Gastrocnemius medialis (tissue), 4 donors: Measurements from ENCODE around the gene CXCR1. TPM values are rescaled to one million over a fixed set of nuclear protein-coding genes. Genes with fewer than 3 reads are reported as not detected.

Experiments used
- ATAC-seq, 2 donors: fragments of 150-250 bp; one replicate each; pipeline ENCODE4 v1.9.1; 2016
- DNase-seq, 2 donors: peaks; one replicate each; pipeline ENCODE4 v3.0.0-alpha.2; 2019
- H3K27ac ChIP-seq, 4 donors: fragments of 200-600 bp; sonication (generic); 1 replicate in 1 of 4; 2 replicates in 3 of 4; pipeline ENCODE4 v1.5.1; 2016 to 2018; ENCODE audit warnings: mild to moderate bottlenecking in 2 of 4, moderate library complexity in 1 of 4
- H3K27me3 ChIP-seq, 3 donors: fragments of 200-600 bp; sonication (generic) in 2 of 3; 1 replicate in 1 of 3; 2 replicates in 2 of 3; pipeline versions ENCODE4 v1.5.1 to v1.6.0; 2016 to 2019; ENCODE audit warnings: mild to moderate bottlenecking in 1 of 3, moderate library complexity in 1 of 3
- H3K36me3 ChIP-seq, 2 donors: fragments of 200-600 bp; sonication (generic) in 1 of 2; one replicate each; pipeline ENCODE4 v1.5.1; 2017 to 2018
- H3K4me1 ChIP-seq, 2 donors: fragments of 200-600 bp; sonication (generic) in 1 of 2; one replicate each; pipeline ENCODE4 v1.5.1; 2016 to 2017; ENCODE audit warnings: mild to moderate bottlenecking in 2 of 2
- H3K4me3 ChIP-seq, 4 donors: fragments of 200-600 bp; sonication (generic) in 3 of 4; 1 replicate in 1 of 4; 2 replicates in 3 of 4; pipeline ENCODE4 v1.5.1; 2016 to 2019; ENCODE audit warnings: mild to moderate bottlenecking in 2 of 4
- H3K9me3 ChIP-seq, 3 donors: fragments of 200-600 bp; sonication (generic) in 2 of 3; 1 replicate in 1 of 3; 2 replicates in 2 of 3; pipeline ENCODE4 v1.5.1; 2016 to 2019
- POLR2A ChIP-seq, 2 donors: fragments of 450-650 bp; IDR thresholded peaks; one replicate each; pipeline ENCODE4 v1.6.1; 2017; ENCODE audit warnings: antibody characterized with exemption in 2 of 2, mild to moderate bottlenecking in 2 of 2, moderate library complexity in 2 of 2
- in situ Hi-C, 4 donors: fragments of 200-750 bp; cut with MboI; loops; one replicate each; pipeline versions ENCODE4 v1.15.0 to v1.8.0; 2017; ENCODE audit warnings: low sequenced_read_pairs in 4 of 4
- intact Hi-C: fragments of 100-400 bp; cut with DNase I; formaldehyde crosslinking; loops from one replicate; pipeline ENCODE4 v1.15.1; 2023; ENCODE audit warnings: low total_unique reads
- total RNA-seq, 4 donors: library from RNA; depleted of rRNA; stranded (reverse); fragments of >200 nt; gene quantifications; one replicate each; pipeline versions ENCODE4 v1.1.0 to v1.2.3, GENCODE V29; 2016
- TF ChIP-seq, protein P1 (sequence below), 5 experiments: fragments of 450-650 bp in 3 of 5; fragments of 200-600 bp in 2 of 5; sonication (generic) in 2 of 5; IDR thresholded peaks in 4 of 5; conservative IDR thresholded peaks in 1 of 5; 1 replicate in 4 of 5; 2 replicates in 1 of 5; pipeline ENCODE4 v1.5.1; 2016 to 2019; ENCODE audit warnings: antibody characterized with exemption in 5 of 5, mild to moderate bottlenecking in 3 of 5, moderate library complexity in 3 of 5

Gene CXCR1
- total RNA-seq, 4 donors from 2014 or later = 0.41 to 0.55 (median 0.53) TPM; not detected in 1

DNA sequence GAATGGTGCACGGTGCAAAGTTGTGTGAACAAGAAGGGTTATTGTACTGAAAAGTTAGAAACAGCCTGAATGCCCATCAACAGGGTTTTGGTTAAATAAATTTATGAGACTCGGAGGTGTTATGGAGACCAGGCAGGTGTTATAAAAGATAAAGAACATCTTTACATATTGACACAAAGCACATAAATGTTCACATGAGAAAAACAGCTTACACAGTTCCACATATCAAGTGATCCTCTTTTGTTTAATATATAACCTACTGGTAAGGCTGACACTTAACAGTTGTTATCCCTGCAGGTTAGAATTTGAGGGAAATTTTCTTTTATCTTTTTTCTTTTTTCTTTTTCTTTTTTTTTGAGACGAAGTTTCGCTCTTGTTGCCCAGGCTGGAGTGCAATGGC lies 30.2 kb upstream of the CXCR1 start:
- no peak overlapping the region for H3K27ac ChIP-seq
- H3K4me3 ChIP-seq = no peak overlapping the region
- DNase-seq (no peak), ATAC-seq (no peak)
- no peaks in the 10 kb centered on the region for H3K27me3 ChIP-seq
- no peak for TF ChIP-seq POLR2A (IDR thresholded peaks at IDR 0.05)
- TF ChIP-seq, protein P1, sequence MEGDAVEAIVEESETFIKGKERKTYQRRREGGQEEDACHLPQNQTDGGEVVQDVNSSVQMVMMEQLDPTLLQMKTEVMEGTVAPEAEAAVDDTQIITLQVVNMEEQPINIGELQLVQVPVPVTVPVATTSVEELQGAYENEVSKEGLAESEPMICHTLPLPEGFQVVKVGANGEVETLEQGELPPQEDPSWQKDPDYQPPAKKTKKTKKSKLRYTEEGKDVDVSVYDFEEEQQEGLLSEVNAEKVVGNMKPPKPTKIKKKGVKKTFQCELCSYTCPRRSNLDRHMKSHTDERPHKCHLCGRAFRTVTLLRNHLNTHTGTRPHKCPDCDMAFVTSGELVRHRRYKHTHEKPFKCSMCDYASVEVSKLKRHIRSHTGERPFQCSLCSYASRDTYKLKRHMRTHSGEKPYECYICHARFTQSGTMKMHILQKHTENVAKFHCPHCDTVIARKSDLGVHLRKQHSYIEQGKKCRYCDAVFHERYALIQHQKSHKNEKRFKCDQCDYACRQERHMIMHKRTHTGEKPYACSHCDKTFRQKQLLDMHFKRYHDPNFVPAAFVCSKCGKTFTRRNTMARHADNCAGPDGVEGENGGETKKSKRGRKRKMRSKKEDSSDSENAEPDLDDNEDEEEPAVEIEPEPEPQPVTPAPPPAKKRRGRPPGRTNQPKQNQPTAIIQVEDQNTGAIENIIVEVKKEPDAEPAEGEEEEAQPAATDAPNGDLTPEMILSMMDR (IDR thresholded peaks at IDR 0.05 in 4 of 5, conservative IDR thresholded peaks at IDR 0.05 in 1 of 5) = no peak
- intact Hi-C loops (no loop called here), in situ Hi-C loops (loop anchor here in 1 of 4 donors (25.0 kb wide), 1 partner anchor 165 kb away; the partner anchor contains the start of gene CATIP)
- no peaks in the 10 kb centered on the region for H3K4me1 ChIP-seq
- no peaks in the 10 kb centered on the region for H3K9me3 ChIP-seq
- H3K36me3 ChIP-seq = no peaks in the 10 kb centered on the region

- in situ Hi-C loops (loop anchor here in 1 of 4 donors (25.0 kb wide), 1 partner anchor 167 kb away; the partner anchor contains the start of gene CATIP), intact Hi-C loops (no loop called here)
- Histone ChIP-seq H3K4me1 (no peaks in the 10 kb centered on the region), H3K4me3 (no peak overlapping the region), H3K27ac (no peak overlapping the region), H3K27me3 (no peaks in the 10 kb centered on the region), H3K36me3 (no peaks in the 10 kb centered on the region), H3K9me3 (no peaks in the 10 kb centered on the region)
- no peak for TF ChIP-seq POLR2A (IDR thresholded peaks at IDR 0.05)
- TF ChIP-seq, protein P1 (IDR thresholded peaks at IDR 0.05 in 4 of 5, conservative IDR thresholded peaks at IDR 0.05 in 1 of 5) = no peak
- no peak for ATAC-seq
- DNase-seq = no peak
These were observed 28.1 kb upstream of the CXCR1 start for GRCh38 chr2:218194880-218195279.

- in situ Hi-C loops = loop anchor here in 1 of 4 donors (25.0 kb wide), 1 partner anchor 169 kb away; the partner anchor contains the start of gene CATIP
- H3K36me3 ChIP-seq = no peaks in the 10 kb centered on the region
- no peak for DNase-seq
These were observed 26.9 kb upstream of the CXCR1 start for GRCh38 chr2:218193701-218194100.

DNA sequence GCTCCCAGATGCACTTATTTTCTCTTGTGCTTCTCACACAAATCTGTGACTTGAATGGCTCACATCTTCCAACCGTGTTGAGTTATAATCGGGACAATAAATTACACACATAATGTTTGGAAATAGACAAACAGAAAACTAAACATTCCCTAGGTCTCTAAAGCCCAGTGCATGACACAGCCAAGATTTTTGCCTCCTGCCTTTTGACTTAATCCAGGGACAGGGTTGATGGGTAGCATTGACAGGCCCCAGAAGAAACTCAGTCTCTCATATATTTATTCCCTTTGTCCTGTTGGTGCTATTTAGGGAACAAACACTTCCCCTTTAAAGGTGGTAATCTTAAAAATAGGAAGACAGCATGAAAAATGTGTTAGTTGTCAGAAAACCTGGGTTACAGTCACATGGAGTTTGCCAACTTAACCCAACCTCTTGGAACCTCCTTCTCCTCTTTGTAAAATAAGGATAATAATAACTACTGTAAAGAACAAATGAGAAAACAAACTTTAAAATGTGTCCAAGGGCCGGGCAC lies 26.2 kb upstream of the CXCR1 start:
- no peaks in the 10 kb centered on the region for H3K36me3 ChIP-seq
- DNase-seq = no peak
- no peak overlapping the region for H3K27ac ChIP-seq
- H3K9me3 ChIP-seq = no peaks in the 10 kb centered on the region
- TF ChIP-seq POLR2A (IDR thresholded peaks at IDR 0.05) = no peak
- TF ChIP-seq, protein P1 (IDR thresholded peaks at IDR 0.05 in 4 of 5, conservative IDR thresholded peaks at IDR 0.05 in 1 of 5) = no peak
- H3K27me3 ChIP-seq = no peaks in the 10 kb centered on the region
- intact Hi-C loops (no loop called here), in situ Hi-C loops (loop anchor here in 1 of 4 donors (25.0 kb wide), 1 partner anchor 169 kb away; the partner anchor contains the start of gene CATIP)
- no peaks in the 10 kb centered on the region for H3K4me1 ChIP-seq
- no peak for ATAC-seq
- no peak overlapping the region for H3K4me3 ChIP-seq

More at GRCh38 chr2:218193701-218194100, 26.9 kb upstream of the CXCR1 start:
- ATAC-seq = no peak
- Histone ChIP-seq H3K27ac (no peak overlapping the region), H3K9me3 (no peaks in the 10 kb centered on the region), H3K27me3 (no peaks in the 10 kb centered on the region), H3K4me3 (no peak overlapping the region), H3K4me1 (no peaks in the 10 kb centered on the region)
- intact Hi-C loops = no loop called here
- TF ChIP-seq, protein P1 (IDR thresholded peaks at IDR 0.05 in 4 of 5, conservative IDR thresholded peaks at IDR 0.05 in 1 of 5) = no peak
- TF ChIP-seq POLR2A (IDR thresholded peaks at IDR 0.05) = no peak
